8988T (cell line): ENCODE measurements around the gene TXNDC11.

Experiments
- DNase-seq: peaks from one replicate; pipeline ENCODE4 v3.0.0; 2011

The TXNDC11 gene

GRCh38 chr16:11674001-11674817 is 68.4 kb downstream of the TXNDC11 start:
- no peak for DNase-seq

DNA sequence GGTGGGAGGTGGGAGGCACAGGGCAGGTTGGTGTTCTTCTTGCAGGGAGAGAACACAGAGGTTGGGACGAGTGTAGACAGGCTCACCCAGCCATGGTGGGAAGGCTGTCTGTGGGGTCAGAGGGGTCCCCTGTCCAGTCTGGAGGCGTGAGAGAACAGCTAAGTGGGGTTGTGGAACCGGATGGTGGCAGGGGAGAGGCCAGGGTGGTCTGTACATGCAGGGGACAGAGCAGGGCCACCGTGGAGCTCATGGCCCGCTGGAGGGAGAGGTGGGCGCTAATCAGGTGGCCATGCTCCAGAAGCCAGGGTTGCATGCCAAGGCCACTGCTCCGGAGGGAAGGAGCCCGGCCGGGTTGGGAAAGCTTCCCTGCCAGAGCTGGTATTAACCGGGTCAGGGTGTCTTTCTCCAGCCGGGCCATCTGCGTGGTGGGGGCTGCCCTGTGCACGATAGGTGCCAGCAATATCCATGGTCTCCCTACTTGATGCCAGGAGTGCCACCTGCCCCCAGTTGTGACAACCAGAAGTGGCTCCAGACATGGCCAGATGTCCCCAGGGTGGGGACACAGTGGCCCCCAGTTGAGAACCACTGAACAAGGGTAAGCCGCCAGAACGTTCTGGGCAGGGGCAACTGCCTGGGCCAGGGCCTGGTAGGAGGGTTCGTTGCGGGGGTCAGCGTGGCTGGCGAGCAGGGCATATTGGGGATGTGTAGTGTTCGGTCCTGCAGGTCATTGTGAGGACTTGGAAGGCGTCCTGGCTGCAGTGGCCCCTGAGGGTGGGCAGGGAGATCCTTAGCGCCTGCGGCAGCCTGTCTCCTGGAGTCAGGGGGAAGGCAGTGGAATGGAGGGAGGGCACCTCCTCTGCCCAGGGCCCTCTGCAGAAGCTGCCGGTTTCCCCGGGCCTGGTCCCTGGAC is 69.3 kb downstream of the TXNDC11 start:
- no peak for DNase-seq

DNA sequence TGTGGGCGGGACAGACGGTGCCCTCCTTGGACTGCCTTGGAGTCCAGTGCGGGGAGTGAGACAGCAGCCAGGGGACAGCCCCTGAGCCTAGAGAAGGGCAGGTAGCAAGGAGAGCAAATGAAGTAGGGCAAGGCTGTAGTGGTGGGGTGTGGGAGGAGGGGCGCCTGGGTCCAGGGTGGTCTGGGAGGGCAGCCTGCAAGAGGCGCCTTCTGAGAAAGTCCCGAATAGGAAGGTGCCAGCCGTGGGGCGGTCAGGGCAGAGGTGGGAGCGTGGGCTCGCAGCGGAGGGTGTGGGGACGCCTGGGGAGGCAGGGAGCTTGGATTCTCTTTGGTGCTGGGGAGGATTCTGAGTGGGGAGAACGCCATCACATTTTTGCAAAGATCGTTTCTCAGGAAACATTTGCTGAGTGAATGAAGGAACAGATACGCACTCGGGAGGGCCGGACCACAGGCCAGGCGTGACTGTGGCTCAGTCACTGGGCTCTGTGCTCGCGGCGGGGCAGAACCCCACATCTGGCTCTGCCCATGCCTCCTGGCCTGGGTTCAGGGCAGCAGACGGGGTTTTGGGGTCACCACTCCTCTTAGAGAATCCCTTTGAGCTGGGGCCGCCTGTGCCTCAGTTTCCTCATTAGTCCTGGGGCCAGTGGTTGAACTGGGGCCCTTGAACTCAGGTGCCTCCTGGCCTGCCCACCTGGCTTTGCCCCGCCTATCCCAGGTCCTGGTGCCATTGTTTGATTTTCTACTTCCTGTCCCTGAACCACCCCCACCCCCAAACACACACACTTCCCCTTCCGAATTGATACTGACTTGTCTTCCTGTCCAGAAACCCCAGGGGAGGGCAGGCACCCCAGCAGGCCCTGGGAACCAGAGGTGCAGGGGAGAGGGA is 70.2 kb downstream of the TXNDC11 start:
- no peak for DNase-seq

DNA sequence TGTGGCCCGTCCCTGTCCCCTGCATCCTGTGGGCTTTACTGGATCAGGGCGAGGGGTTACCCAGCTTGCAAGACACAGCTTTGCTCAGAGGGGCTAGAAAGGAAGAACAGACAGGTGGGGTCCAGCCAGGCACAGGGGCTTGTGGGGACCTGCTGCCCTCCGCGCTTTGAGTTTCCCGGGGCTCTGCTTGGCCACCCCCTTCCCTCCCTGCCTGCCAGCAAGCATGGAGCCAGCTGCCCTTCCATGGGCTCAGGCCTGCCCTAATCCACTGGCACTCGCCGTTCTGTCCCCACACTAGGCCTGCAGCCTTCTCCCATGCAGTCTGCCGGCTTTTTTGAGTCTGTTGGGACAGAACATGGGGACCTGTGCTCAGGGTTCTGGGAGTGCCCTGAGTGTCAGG is 71.0 kb downstream of the TXNDC11 start:
- no peak for DNase-seq

DNA sequence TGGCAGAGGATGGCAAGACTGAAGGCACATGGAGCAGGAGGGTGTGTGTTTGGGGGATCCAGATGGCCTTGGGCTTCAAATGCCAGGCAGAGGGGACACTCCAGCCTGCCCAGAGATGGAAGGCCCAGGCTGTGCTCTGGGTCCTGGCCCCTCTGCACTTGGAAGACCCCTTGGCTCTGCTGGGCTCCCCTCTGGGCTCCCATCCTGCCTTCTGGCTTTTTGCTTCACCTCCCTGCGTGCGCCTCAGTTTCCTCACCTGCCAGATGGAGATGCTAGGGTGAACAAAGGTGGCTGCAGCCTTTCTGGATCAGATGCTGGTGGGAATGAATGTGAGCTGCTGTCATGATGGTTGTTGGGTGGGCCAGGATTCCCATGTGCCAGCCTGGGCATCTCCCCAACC is 71.4 kb downstream of the TXNDC11 start:
- DNase-seq = no peak

DNA sequence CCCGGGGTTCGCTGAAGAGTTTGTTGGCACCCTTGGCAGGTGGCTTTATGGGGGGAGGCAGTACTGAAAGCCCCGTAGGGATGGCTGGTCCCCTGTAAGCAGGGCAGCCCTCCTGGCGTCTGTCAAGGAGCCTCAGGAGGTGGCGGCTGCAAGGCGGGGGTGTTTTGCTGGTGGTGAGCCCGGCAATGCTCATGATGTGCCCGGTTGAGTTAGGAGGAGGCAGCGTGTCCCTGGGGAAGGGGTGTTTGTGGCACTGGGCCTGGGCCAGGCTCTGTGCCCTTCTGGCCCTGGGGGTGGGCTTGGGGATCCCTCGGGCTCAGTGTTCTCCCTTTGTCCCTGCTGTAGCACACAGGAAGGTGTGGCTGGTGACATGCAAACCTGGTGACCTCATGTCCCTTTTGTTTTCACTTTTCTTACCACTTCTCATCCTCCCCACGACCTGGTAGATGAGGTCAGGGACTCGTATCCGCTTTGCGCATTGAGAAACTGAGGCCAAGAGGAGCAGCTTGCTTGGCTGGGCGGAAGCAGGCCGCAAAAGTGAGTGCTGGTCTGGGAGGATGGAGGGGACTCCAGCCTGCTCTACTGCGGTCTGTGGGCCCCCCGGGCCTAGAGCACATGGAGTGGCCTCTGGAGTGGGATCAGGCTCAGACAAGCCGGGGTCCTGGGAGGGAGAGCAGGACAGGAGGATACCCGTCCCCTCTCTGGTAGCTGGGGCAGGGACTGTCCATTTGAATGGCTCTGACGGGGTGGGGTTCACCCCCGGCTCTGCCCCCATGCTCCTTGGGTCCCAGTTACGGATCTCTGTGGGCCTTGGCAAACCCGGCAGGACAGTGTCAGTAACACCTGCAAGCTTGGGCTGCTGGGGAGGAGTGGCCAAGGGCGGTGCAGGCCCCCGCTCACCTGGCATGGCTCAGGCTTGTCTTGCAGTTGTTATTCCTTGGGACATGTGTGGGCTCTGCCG is 72.2 kb downstream of the TXNDC11 start:
- no peak for DNase-seq

DNA sequence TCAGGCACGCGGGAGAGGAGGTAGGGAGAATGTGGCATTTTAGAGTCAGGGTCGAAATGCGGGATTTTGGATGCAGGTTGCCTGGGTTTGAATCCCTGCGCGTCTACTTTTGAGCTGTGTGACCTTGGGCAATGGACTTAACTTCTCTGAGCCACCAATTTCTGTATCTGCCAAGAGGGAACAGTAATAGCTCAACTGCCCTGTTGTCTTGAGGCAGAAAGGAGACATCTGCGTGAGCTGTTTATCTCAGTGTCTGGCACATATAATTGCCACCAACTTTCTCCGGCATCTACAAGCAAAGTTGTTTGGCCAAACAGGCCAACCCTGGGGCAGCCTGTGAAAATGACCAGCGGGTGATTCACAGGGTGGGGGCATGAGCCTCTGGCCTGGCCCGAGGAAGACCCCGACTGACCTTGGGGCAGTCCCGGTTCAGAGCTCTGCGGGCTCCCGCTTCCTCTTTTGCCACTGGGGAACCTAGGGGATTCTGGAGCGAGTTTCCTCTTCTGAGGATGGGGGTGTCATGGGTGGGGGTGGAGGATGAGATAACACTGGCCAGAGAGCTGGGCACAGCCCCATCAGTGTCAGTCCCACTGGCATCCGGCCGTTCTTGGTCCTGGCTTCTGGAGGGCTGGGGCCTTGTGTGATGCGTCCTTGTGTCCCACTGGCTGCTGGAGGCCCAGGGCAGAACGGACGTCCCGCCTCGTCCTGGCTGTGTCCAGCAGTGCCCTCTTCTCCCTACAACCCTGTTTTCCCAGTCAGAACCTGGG is 73.1 kb downstream of the TXNDC11 start:
- no peak for DNase-seq

DNA sequence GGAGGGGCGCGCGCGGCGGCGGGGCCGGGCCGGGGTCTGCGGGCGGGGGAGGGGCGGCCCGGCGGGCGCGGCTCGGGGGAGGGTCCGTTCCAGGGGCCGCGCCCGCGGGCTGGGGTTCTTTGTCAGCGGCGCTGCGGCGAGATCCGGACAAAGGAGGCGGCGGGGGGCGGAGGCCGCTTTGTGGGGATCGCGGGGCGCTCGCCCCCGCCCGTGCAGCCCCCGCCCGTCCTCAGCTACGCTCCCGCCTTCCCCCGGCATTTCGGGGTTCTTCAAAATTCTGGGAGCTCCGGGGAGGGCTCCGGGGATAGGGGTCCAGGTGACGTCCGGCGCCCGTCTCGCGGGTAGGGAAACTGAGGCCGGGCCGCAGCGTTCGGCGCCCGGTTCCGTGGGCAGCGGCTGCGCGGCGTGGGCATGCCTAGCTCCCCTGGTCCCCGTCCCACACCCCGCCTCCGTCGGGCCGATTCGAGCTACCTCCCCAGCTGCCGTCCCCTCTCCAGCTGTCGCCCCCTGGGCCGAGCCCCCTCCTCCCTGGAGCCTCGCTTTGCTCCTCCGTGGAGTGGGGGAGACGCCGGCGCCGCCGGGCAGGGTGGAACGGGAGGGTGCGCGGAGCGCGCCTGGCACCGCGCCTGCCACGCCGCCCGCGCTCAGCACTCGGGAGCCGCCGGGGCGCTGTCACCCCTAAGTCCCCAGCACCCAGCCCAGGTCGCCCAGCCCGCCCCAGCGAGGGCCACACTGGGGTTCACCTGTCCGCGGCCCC is 73.9 kb downstream of the TXNDC11 start:
- DNase-seq = no peak

DNA sequence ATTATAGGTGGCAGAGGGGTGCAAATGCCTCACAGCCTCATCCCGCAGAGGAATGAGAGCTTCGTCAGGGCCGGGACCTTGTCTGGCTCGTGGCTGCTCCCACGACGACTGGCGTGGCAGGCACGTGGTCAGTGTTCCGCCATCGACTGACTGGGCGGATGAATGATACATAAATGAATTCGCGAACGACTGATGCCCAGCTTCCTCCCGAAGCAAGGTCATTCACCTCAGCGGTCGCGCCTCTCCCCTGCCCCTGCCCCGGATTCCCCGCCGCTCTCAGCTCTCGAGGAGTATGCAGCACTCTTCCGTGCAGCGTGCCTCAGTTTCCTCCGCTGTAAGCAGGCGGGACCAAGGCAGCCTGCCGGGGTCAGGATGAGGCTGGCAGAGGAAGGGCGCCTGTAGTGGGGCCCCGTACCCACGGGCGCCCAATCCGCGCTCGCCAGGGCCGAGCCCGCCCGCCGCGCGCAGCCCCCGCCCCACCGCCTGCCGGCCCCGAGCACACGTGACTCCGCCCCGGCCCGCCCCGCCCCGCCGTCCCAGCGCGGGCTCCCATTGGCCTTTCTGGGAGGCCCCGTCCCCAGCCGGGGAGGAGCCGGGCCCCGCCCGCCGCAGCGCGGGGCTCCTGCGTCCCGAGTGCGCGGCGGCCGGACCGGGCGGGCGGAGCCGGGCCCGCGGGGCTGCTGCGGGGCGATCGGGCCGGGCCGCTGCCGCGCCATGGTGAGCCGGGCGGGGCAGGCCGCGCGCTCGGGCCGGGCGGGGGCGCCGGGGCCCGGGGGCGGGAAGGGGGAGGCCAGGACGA is 74.6 kb downstream of the TXNDC11 start, which contains the start of gene SNN:
Gene SNN (plus strand): TSS at position 632 of the 799 bp plus-strand sequence. CDS start 7,605 bp downstream, outside the sequence.
- peak; percentile 93 for DNase-seq

DNA sequence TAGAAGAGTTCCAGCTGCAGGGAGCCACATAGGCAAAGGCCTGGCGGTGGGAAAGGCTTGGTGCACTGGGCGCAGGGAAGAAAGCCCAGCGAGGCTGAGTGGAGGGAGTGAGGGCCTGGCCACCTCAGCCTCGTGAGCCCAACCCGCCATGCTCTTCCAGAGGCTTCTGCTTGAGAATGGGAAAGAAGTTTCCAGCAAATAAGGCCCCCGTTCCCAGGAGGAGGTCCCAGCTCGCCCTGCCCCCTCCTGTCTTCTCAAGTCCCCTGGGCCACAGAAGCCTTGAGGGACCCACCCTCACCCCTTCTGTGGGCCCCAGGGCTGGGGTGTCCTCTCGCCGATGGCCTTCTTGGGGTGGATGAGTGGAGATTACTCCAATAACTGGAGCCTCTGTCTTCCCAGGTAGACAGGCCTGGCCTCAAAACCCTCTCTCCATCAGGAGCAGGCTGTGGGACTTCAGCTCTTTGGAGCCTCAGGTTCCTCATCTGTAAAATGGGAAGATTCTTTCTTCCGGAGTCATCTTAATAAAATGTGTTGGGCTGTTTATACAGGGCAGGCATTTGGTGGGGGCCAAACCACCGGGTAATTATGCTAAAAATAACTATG is 75.3 kb downstream of the TXNDC11 start:
- DNase-seq = no peak

DNA sequence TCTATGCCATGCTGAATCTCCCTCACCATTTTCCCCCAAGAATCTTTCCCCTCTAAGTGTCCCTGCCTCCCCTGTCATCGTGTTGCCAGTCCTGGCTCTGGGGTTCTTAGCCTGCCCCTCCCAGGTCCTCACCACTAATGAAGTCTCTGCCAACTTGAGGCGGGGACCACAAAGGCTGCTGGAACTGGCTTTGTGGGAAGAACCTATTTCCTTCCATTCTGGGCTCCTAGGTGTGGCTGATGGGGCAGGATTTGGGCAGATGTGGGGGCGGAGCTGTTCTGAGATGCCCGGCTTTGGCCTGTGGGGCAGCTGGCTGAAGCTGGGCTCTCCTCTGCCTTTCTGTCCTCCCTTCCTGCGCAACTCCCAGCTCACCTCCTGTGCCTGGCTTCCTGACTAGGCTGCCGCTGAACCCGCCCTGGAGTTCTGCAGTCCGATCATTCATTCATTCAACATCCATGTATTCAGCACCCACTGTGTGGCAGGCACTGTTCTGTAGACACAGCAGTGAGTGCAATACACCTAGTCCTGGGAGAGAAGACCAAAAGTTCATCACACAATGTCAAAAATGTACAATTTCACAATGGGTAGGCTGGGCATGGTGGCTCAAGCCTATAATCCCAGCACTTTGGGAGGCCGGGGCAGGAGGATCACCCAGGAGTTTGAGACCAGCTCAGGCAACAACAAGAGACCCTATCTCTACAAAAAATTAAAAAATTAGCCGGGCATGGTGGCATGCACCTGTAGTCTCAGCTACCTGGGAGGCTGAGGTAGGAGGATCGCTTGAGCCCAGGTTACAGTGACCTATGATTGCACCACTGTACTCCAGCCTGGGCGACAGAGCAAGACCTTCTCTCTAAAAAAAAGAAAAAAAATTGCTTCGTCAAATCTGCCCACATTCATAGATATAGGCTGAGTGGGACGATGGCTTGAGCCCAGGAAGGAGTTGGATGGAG is 76.3 kb downstream of the TXNDC11 start:
- DNase-seq = no peak

GRCh38 chr16:11665071-11665491 is 77.6 kb downstream of the TXNDC11 start:
- no peak for DNase-seq

- DNase-seq = no peak
Measured at GRCh38 chr16:11662582-11662981, 80.1 kb downstream of the TXNDC11 start.

DNA sequence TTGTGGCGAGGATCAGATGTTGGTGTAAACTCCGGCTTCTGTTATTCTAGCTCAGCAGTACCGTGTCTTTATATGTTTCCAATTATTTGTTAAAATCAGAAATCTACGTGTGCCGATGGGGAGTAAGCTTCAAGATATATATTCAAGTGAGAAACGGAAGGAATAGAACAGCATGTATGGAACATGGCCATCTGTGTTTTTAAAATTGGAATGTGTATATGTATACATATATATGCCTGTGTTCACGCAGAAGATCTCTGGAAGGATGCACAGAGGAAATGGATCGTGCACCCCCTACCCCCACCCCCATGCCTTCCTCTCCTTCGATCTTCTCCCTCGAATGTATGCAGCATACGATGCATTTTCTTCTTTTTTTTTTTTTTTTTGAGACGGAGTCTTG is 82.1 kb downstream of the TXNDC11 start:
- no peak for DNase-seq

- DNase-seq = no peak
Measured at GRCh38 chr16:11658896-11659708, 83.6 kb downstream of the TXNDC11 start.

- DNase-seq = no peak
Measured at GRCh38 chr16:11657556-11657955, 85.1 kb downstream of the TXNDC11 start.

GRCh38 chr16:11655655-11656054 is 87.0 kb downstream of the TXNDC11 start:
- DNase-seq = no peak
